ENCODE measurements around the gene BANF2. TPM values are rescaled to one million over a fixed set of nuclear protein-coding genes. Genes with fewer than 3 reads are reported as not detected.

Gene BANF2
- total RNA-seq, 4 donors from 2014 or later: not detected

DNA sequence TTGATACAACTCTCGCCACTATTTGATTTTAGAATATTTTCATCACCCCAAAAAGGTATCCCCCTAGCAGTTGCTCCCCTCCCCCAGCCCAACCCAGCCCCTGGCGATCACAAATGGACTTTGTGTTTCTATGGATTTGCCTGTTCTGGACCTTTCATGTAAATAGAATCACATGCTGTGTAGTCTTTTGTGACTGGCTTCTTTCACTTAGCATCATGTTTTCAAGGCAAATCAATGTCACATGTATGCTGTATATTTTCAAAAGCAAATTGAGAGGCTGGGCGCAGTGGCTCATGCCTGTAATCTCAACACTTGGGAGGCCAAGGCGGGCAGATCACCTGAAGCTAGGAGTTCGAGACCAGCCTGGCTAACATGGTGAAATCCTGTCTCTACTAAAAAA lies 48.5 kb downstream of the BANF2 start:
- Histone ChIP-seq H3K27me3 (no peaks in the 10 kb centered on the region), H3K27ac (no peak overlapping the region), H3K4me3 (no peak overlapping the region), H3K9me3 (no peaks in the 10 kb centered on the region), H3K36me3 (no peaks in the 10 kb centered on the region), H3K4me1 (no peaks in the 10 kb centered on the region)
- TF ChIP-seq, protein P1, sequence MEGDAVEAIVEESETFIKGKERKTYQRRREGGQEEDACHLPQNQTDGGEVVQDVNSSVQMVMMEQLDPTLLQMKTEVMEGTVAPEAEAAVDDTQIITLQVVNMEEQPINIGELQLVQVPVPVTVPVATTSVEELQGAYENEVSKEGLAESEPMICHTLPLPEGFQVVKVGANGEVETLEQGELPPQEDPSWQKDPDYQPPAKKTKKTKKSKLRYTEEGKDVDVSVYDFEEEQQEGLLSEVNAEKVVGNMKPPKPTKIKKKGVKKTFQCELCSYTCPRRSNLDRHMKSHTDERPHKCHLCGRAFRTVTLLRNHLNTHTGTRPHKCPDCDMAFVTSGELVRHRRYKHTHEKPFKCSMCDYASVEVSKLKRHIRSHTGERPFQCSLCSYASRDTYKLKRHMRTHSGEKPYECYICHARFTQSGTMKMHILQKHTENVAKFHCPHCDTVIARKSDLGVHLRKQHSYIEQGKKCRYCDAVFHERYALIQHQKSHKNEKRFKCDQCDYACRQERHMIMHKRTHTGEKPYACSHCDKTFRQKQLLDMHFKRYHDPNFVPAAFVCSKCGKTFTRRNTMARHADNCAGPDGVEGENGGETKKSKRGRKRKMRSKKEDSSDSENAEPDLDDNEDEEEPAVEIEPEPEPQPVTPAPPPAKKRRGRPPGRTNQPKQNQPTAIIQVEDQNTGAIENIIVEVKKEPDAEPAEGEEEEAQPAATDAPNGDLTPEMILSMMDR (IDR thresholded peaks at IDR 0.05): no peak
- no peak for TF ChIP-seq POLR2A (IDR thresholded peaks at IDR 0.05)
- no peak for TF ChIP-seq EP300 (IDR thresholded peaks at IDR 0.05)
- no peak for DNase-seq (ENCODE audit: low spot score in 2 of 2)
- WGBS, 2 donors: 81 to 82% methylated on average over 5 of the region's 5 CpGs

- Histone ChIP-seq H3K4me3 (no peak overlapping the region), H3K27ac (no peak overlapping the region), H3K36me3 (no peaks in the 10 kb centered on the region), H3K9me3 (no peaks in the 10 kb centered on the region), H3K27me3 (no peaks in the 10 kb centered on the region), H3K4me1 (no peaks in the 10 kb centered on the region)
- DNase-seq (ENCODE audit: low spot score in 2 of 2): no peak
- WGBS, 2 donors: 83 to 87% methylated on average over 5 of the region's 5 CpGs
- no peak for TF ChIP-seq EP300 (IDR thresholded peaks at IDR 0.05)
- TF ChIP-seq POLR2A (IDR thresholded peaks at IDR 0.05): no peak
- TF ChIP-seq, protein P1 (IDR thresholded peaks at IDR 0.05): no peak
Observed at GRCh38 chr20:17749626-17749977, 49.8 kb downstream of the BANF2 start.

- WGBS, 2 donors: 72 to 80% methylated on average over 15 of the region's 15 CpGs
- H3K36me3 ChIP-seq: no peaks in the 10 kb centered on the region
- peak overlapping the region in 1 of 4 donors; percentile 45 for H3K27ac ChIP-seq
Observed at GRCh38 chr20:17749978-17750721, 50.4 kb downstream of the BANF2 start.

DNA sequence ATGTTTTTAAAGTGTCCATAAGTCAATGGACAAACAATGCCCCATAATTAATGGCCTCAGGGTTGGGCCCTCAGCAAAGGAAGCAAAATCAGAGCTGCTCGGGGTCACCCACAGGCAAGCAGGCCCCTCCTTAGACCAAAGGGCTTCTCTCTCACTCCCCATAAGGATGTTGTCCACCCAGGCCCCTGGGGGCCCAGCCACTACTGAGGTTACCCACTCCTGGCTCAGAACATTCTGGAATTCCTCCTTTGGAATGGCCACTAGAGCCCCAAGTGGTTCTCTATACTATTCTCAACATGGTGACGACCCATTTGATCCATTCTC lies 50.9 kb downstream of the BANF2 start:
- Histone ChIP-seq H3K27ac (no peak overlapping the region), H3K4me1 (no peaks in the 10 kb centered on the region), H3K9me3 (no peaks in the 10 kb centered on the region), H3K4me3 (no peak overlapping the region), H3K27me3 (no peaks in the 10 kb centered on the region), H3K36me3 (no peaks in the 10 kb centered on the region)
- DNase-seq (ENCODE audit: low spot score in 2 of 2): no peak
- 73 to 81% methylated on average over 2 of the region's 2 CpGs for WGBS, 2 donors
- TF ChIP-seq POLR2A (IDR thresholded peaks at IDR 0.05): no peak
- TF ChIP-seq EP300 (IDR thresholded peaks at IDR 0.05): no peak
- TF ChIP-seq, protein P1 (IDR thresholded peaks at IDR 0.05): no peak

More at GRCh38 chr20:17749978-17750721, 50.4 kb downstream of the BANF2 start:
- DNase-seq (ENCODE audit: low spot score in 2 of 2): peak in 1 of 2 donors; percentile 17
- Histone ChIP-seq H3K9me3 (no peaks in the 10 kb centered on the region), H3K4me3 (no peak overlapping the region), H3K27me3 (no peaks in the 10 kb centered on the region), H3K4me1 (no peaks in the 10 kb centered on the region)
- no peak for TF ChIP-seq POLR2A (IDR thresholded peaks at IDR 0.05)
- TF ChIP-seq, protein P1 (IDR thresholded peaks at IDR 0.05): no peak
- TF ChIP-seq EP300 (IDR thresholded peaks at IDR 0.05): peak in 1 of 2 donors; percentile 58

- WGBS, 2 donors: 88 to 90% methylated on average over 8 of the region's 8 CpGs
- TF ChIP-seq, protein P1 (IDR thresholded peaks at IDR 0.05): no peak
- no peak for TF ChIP-seq EP300 (IDR thresholded peaks at IDR 0.05)
- no peak for TF ChIP-seq POLR2A (IDR thresholded peaks at IDR 0.05)
- H3K4me1 ChIP-seq: no peaks in the 10 kb centered on the region
- H3K27me3 ChIP-seq: no peaks in the 10 kb centered on the region
- no peak for DNase-seq (ENCODE audit: low spot score in 2 of 2)
- H3K9me3 ChIP-seq: no peaks in the 10 kb centered on the region
- H3K4me3 ChIP-seq: no peak overlapping the region
- H3K27ac ChIP-seq: no peak overlapping the region
- no peaks in the 10 kb centered on the region for H3K36me3 ChIP-seq
Observed at GRCh38 chr20:17751640-17752039, 51.9 kb downstream of the BANF2 start.
